Measurements from ENCODE around the gene MEGF8.
"Not testable (repeated sequence)": the region's sequence is repeated elsewhere in the genome, so short reads cannot be mapped to it uniquely, and the experiment has no call there.

Gene MEGF8

GRCh38 chr19:42313096-42313839, 12.2 kb upstream of the MEGF8 start, which contains the start of gene TMEM145:
TSS of gene TMEM145 (plus strand) at chr19:42313309. CDS start at chr19:42313377, 68 bp downstream.
- peak; percentile 85 for DNase-seq

- no peak for DNase-seq
Observed at GRCh38 chr19:42313840-42314755, 11.3 kb upstream of the MEGF8 start.

GRCh38 chr19:42315024-42315423, 10.4 kb upstream of the MEGF8 start:
- no peak for DNase-seq

GRCh38 chr19:42316223-42317211, 8.9 kb upstream of the MEGF8 start:
- no peak for DNase-seq

- DNase-seq: no peak
Observed at GRCh38 chr19:42317535-42317934, 7.9 kb upstream of the MEGF8 start.

GRCh38 chr19:42322305-42322704, 3.1 kb upstream of the MEGF8 start:
- no peak for DNase-seq

- no peak for DNase-seq
Observed at GRCh38 chr19:42323473-42323851, 2.0 kb upstream of the MEGF8 start.

- no peak for DNase-seq
Observed at GRCh38 chr19:42323852-42324654, 1.4 kb upstream of the MEGF8 start.

- DNase-seq: no peak
Observed at GRCh38 chr19:42324655-42325307, 654 bp upstream of the MEGF8 start.

GRCh38 chr19:42325896-42326771, 699 bp downstream of the MEGF8 start:
- no peak for DNase-seq

- DNase-seq: no peak
Observed at GRCh38 chr19:42326969-42327368, 1.5 kb downstream of the MEGF8 start.

- DNase-seq: no peak
Observed at GRCh38 chr19:42327381-42327780, 1.9 kb downstream of the MEGF8 start.

GRCh38 chr19:42328106-42328505, 2.7 kb downstream of the MEGF8 start:
- DNase-seq: no peak

- DNase-seq: no peak
Observed at GRCh38 chr19:42328854-42329253, 3.4 kb downstream of the MEGF8 start.

- DNase-seq: no peak
Observed at GRCh38 chr19:42330241-42330711, 4.8 kb downstream of the MEGF8 start.

GRCh38 chr19:42331333-42331732, 5.9 kb downstream of the MEGF8 start:
- DNase-seq: not testable (repeated sequence)

- no peak for DNase-seq
Observed at GRCh38 chr19:42332059-42332458, 6.6 kb downstream of the MEGF8 start.

- no peak for DNase-seq
Observed at GRCh38 chr19:42333018-42333417, 7.6 kb downstream of the MEGF8 start.

GRCh38 chr19:42333975-42334696, 8.7 kb downstream of the MEGF8 start:
- no peak for DNase-seq

All from 8988T (cell line).